ENCODE results near the gene TIMM23.

TIMM23 gene

DNA sequence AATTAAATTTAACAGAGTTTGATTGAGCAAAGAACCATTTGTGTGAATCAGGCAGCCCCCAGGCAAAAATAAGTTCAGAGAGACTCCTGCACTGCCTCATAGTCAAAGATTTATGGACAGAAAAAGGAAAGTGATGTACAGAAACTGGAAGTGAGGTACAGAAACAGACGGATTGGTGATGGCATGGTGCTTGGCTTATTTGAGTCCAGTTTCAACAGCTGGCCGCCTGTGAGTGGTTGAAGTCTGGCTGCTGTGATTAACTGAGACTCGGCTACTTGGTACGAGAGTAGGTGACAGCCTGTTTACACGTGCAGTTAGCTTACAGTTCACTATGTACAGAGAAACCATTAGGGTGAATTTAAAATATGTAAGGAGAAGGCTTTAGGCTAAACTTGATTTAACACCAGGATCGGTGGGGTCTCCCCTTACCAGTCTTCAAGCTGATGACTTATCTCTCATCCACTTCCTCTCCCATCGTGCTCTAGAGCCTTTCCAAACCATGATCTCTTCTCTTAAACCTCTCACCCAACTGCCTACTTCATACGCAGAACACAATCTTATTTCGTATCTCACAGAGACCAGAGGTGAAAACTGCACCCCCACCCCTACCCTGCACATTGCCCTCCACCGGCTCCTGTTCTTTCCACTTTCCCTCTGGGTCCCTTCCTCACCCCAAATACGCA lies 78.8 kb downstream of the TIMM23 start:
- Histone ChIP-seq H4K20me1 (ENCODE audit: insufficient read depth) (no peaks in the 10 kb centered on the region), H3K4me3 (IDR thresholded peaks at IDR 0.05; ENCODE audit: insufficient read depth, low read depth, low read length) (no peak overlapping the region), H3K27ac (no peak overlapping the region), H3K4me2 (no peak overlapping the region), H3K27me3 (ENCODE audit: insufficient read depth, low read depth) (no peaks in the 10 kb centered on the region), H3K79me2 (ENCODE audit: insufficient read depth, low read depth) (no peaks in the 10 kb centered on the region), H2AFZ (ENCODE audit: low read depth) (no peak overlapping the region), H3K4me1 (ENCODE audit: low read depth, poor library complexity, severe bottlenecking) (no peaks in the 10 kb centered on the region), H3K9ac (no peak overlapping the region), H3K36me3 (ENCODE audit: insufficient read depth) (no peaks in the 10 kb centered on the region)
- TF ChIP-seq, protein P1, sequence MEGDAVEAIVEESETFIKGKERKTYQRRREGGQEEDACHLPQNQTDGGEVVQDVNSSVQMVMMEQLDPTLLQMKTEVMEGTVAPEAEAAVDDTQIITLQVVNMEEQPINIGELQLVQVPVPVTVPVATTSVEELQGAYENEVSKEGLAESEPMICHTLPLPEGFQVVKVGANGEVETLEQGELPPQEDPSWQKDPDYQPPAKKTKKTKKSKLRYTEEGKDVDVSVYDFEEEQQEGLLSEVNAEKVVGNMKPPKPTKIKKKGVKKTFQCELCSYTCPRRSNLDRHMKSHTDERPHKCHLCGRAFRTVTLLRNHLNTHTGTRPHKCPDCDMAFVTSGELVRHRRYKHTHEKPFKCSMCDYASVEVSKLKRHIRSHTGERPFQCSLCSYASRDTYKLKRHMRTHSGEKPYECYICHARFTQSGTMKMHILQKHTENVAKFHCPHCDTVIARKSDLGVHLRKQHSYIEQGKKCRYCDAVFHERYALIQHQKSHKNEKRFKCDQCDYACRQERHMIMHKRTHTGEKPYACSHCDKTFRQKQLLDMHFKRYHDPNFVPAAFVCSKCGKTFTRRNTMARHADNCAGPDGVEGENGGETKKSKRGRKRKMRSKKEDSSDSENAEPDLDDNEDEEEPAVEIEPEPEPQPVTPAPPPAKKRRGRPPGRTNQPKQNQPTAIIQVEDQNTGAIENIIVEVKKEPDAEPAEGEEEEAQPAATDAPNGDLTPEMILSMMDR (conservative IDR thresholded peaks at IDR 0.05; ENCODE audit: low read depth, low read length) = no peak

DNA sequence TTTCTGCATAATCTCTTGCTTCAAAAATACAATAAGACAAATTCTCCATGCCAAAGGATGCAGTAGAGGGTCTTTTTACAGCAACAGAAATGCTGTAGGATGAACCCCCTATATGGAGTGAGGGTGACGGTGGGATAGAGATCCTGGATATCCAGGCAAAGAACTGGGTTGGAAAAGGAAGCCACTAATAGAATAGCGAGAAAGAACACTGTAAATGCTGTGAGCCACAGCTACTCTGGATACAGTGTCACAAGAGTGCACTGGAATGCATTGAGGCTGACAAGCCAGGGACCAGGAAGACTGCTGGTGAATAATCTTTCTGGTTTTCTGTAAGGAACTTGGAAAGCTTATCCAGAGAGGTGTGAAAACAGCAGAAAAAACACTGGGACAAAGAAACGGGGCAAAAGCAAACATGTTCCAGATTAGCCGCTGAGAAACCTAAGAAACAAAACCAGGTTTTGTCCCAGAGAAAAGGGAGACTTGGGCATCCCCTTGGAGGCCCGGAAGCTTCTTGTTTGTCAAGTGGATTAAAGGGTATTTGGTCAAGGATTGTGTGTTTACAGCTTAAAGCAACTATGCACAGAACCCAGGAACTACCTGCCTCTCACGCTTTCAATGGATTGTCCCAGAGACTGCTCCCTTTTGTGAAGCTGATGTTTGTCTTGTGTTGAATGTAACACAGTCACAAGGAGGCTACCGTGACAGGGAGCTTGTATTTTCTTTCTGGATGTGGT lies 79.9 kb downstream of the TIMM23 start:
- no peak overlapping the region for H3K27ac ChIP-seq
- no peaks in the 10 kb centered on the region for H3K27me3 ChIP-seq (ENCODE audit: insufficient read depth, low read depth)
- no peaks in the 10 kb centered on the region for H3K36me3 ChIP-seq (ENCODE audit: insufficient read depth)
- H3K4me2 ChIP-seq = no peak overlapping the region
- H2AFZ ChIP-seq (ENCODE audit: low read depth) = no peak overlapping the region
- H3K79me2 ChIP-seq (ENCODE audit: insufficient read depth, low read depth) = no peaks in the 10 kb centered on the region
- H3K4me1 ChIP-seq (ENCODE audit: low read depth, poor library complexity, severe bottlenecking) = no peaks in the 10 kb centered on the region
- H3K9ac ChIP-seq = no peak overlapping the region
- no peaks in the 10 kb centered on the region for H4K20me1 ChIP-seq (ENCODE audit: insufficient read depth)
- H3K4me3 ChIP-seq (IDR thresholded peaks at IDR 0.05; ENCODE audit: insufficient read depth, low read depth, low read length) = no peak overlapping the region
- TF ChIP-seq, protein P1 (conservative IDR thresholded peaks at IDR 0.05; ENCODE audit: low read depth, low read length) = no peak

DNA sequence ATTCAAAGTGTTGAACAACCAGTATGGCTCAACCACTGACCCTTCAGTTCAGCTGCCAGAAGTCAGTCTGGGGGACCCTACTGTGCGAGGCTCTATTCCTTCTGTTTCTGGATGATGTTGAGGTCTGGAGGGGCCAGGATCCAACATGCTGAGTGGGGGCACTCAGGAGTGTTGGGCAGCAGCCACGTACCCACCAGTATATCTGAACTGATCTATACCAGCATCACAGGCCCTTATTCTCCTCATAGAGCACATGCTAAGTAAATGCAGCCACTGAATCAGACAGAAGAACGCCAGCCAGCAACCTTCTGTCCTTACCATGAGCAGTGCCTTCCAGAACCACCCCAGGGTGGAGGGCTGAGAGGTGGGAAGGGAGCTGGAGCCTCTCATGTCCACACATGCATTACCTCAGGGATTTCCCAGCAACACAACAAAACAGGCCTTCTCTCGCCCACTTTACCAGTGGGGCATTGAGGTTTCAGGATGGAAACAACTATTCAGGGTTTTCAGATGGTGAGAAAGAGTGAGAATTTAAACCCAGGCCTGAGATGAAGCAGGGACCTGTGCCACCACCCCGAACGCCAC lies 80.6 kb downstream of the TIMM23 start:
- H3K4me1 ChIP-seq (ENCODE audit: low read depth, poor library complexity, severe bottlenecking) = no peaks in the 10 kb centered on the region
- TF ChIP-seq, protein P1 (conservative IDR thresholded peaks at IDR 0.05; ENCODE audit: low read depth, low read length) = no peak
- H3K9ac ChIP-seq = no peak overlapping the region
- H3K79me2 ChIP-seq (ENCODE audit: insufficient read depth, low read depth) = no peaks in the 10 kb centered on the region
- H4K20me1 ChIP-seq (ENCODE audit: insufficient read depth) = no peaks in the 10 kb centered on the region
- no peak overlapping the region for H3K4me3 ChIP-seq (IDR thresholded peaks at IDR 0.05; ENCODE audit: insufficient read depth, low read depth, low read length)
- no peaks in the 10 kb centered on the region for H3K27me3 ChIP-seq (ENCODE audit: insufficient read depth, low read depth)
- no peaks in the 10 kb centered on the region for H3K36me3 ChIP-seq (ENCODE audit: insufficient read depth)
- H2AFZ ChIP-seq (ENCODE audit: low read depth) = no peak overlapping the region
- H3K4me2 ChIP-seq = no peak overlapping the region
- H3K27ac ChIP-seq = no peak overlapping the region
